HCT116 (cell line): ENCODE results near the gene TBC1D14. TPM values are rescaled to one million over a fixed set of nuclear protein-coding genes. Genes with fewer than 3 reads are reported as not detected.

Experiments
- ATAC-seq: fragments of 200-7000 bp; cut with Tn5 transposase; 2 replicates; pipeline ENCODE4 v1.9.1; 2020; ENCODE audit warnings: mild to moderate bottlenecking, moderate library complexity
- BruUV-seq: library from RNA; stranded (reverse); fragments of 400-500 nt; replicated peaks from 2 replicates; lab custom pipeline; 2021; lab: Mats Ljungman, UMichigan
- CTCF ChIA-PET: fragments of 300-600 bp; sonication (Branson Sonifier 250); formaldehyde crosslinking; loops from one replicate; lab custom pipeline; 2021; ENCODE audit warnings: antibody characterized with exemption; lab: Charles Lee
- POLR2A ChIA-PET: fragments of 300-600, 350-600 bp; sonication (Branson Sonifier 250); formaldehyde crosslinking; loops from one replicate; lab custom pipeline; 2021; ENCODE audit warnings: antibody characterized with exemption; lab: Charles Lee
- RAD21 ChIA-PET, 2 experiments: fragments of 300-600 bp; sonication (Branson Sonifier 250); formaldehyde crosslinking; loops; one replicate each; lab custom pipeline; 2023; ENCODE audit warnings: low total read pairs in 2 of 2; ENCODE audit not compliant: uncharacterized antibody in 2 of 2, unreplicated experiment in 2 of 2, low non-redundant PET in 1 of 2; lab: Charles Lee
- DNase-seq: peaks from one replicate; pipeline ENCODE4 v3.0.0-alpha.2; 2010; ENCODE audit warnings: low read depth, low spot score
- H2AFZ ChIP-seq: fragments of 200-600 bp; shearing (Covaris generic), sonication (generic); 2 replicates; pipeline ENCODE4 v1.6.1; 2017; ENCODE audit warnings: low read depth, mixed run types, mixed read lengths, antibody characterized with exemption, low read length; ENCODE audit not compliant: poor library complexity, severe bottlenecking
- H3K27ac ChIP-seq: 2 replicates; pipeline ENCODE4 v1.5.1; 2012; ENCODE audit warnings: low read depth, low read length
- H3K27me3 ChIP-seq: fragments of 200-600 bp; sonication (generic); 2 replicates; pipeline ENCODE4 v1.6.1; 2016; ENCODE audit warnings: mixed run types, low read length, mixed read lengths; ENCODE audit not compliant: insufficient read depth
- H3K36me3 ChIP-seq, 2 experiments: fragments of 200-500 bp in 1 of 2; fragments of 200-600 bp in 1 of 2; sonication (Bioruptor generic) in 1 of 2; sonication (generic) in 1 of 2; 2 replicates each; pipeline versions ENCODE4 v1.5.1 to v1.6.1; 2014 to 2016; ENCODE audit warnings: low read length in 2 of 2, inconsistent platforms in 1 of 2, mixed read lengths in 1 of 2, mixed run types in 1 of 2; ENCODE audit not compliant: insufficient read depth in 2 of 2, control insufficient read depth in 1 of 2
- H3K4me1 ChIP-seq, 2 experiments: fragments of 200-600 bp in 1 of 2; sonication (generic) in 1 of 2; 2 replicates each; pipeline versions ENCODE4 v1.5.1 to v1.6.1; 2012 to 2017; ENCODE audit warnings: low read length in 2 of 2, inconsistent platforms in 1 of 2, mild to moderate bottlenecking in 1 of 2, mixed read lengths in 1 of 2, mixed run types in 1 of 2, moderate library complexity in 1 of 2; ENCODE audit not compliant: insufficient read depth in 2 of 2, control insufficient read depth in 1 of 2
- H3K4me2 ChIP-seq: fragments of 200-600 bp; sonication (generic); 2 replicates; pipeline ENCODE4 v1.6.1; 2017; ENCODE audit warnings: mixed run types, low read length, mixed read lengths
- H3K4me3 ChIP-seq, 2 experiments: fragments of 200-600 bp in 1 of 2; sonication (generic) in 1 of 2; replicated peaks in 1 of 2; 2 replicates each; pipeline ENCODE4 v1.5.1; 2011 to 2016; ENCODE audit warnings: low read length in 2 of 2, control low read depth in 1 of 2, low read depth in 1 of 2, mild to moderate bottlenecking in 1 of 2, mixed read lengths in 1 of 2, mixed run types in 1 of 2
- H3K79me2 ChIP-seq: fragments of 200-600 bp; sonication (generic); 2 replicates; pipeline ENCODE4 v1.6.1; 2017; ENCODE audit warnings: mild to moderate bottlenecking, mixed run types, low read length, moderate library complexity, mixed read lengths; ENCODE audit not compliant: insufficient read depth
- H3K9ac ChIP-seq: fragments of 200-600 bp; sonication (generic); 2 replicates; pipeline ENCODE4 v1.6.1; 2016; ENCODE audit warnings: low read length, mixed read lengths
- H3K9me2 ChIP-seq: fragments of 200-600 bp; sonication (generic), shearing (Covaris generic); 2 replicates; pipeline ENCODE4 v1.6.1; 2017; ENCODE audit warnings: mixed run types, mild to moderate bottlenecking, moderate library complexity; ENCODE audit not compliant: insufficient read depth
- H3K9me3 ChIP-seq, 2 experiments: fragments of 200-500 bp in 1 of 2; fragments of 200-600 bp in 1 of 2; sonication (Bioruptor generic) in 1 of 2; sonication (generic) in 1 of 2; 2 replicates each; pipeline ENCODE4 v1.6.1; 2014 to 2017; ENCODE audit warnings: low read length in 2 of 2, mixed read lengths in 2 of 2, inconsistent platforms in 1 of 2, low read depth in 1 of 2, mild to moderate bottlenecking in 1 of 2, mixed run types in 1 of 2, moderate library complexity in 1 of 2; ENCODE audit not compliant: control insufficient read depth in 1 of 2, insufficient read depth in 1 of 2
- H4K20me1 ChIP-seq: fragments of 200-600 bp; sonication (generic), shearing (Covaris generic); 2 replicates; pipeline ENCODE4 v1.6.1; 2017; ENCODE audit warnings: mixed run types, mild to moderate bottlenecking, moderate library complexity; ENCODE audit not compliant: insufficient read depth
- CBX3 ChIP-seq: IDR thresholded peaks from 2 replicates; pipeline ENCODE4 v1.6.1; 2012; ENCODE audit warnings: low read depth
- ELF1 ChIP-seq: IDR thresholded peaks from 2 replicates; pipeline ENCODE4 v1.6.1; 2012; ENCODE audit warnings: low read depth, borderline replicate concordance
- EZH2 ChIP-seq: fragments of 200-600 bp; sonication (generic); IDR thresholded peaks from 2 replicates; pipeline ENCODE4 v1.6.1; 2017; ENCODE audit warnings: antibody characterized with exemption, mixed run types
- EZH2phosphoT487 ChIP-seq: fragments of 200-600 bp; IDR thresholded peaks from 2 replicates; pipeline ENCODE4 v1.6.1; 2018; ENCODE audit warnings: antibody characterized with exemption, borderline replicate concordance
- FOSL1 ChIP-seq: IDR thresholded peaks from 2 replicates; pipeline ENCODE4 v1.6.1; 2012; ENCODE audit warnings: low read depth
- JUND ChIP-seq: IDR thresholded peaks from 2 replicates; pipeline ENCODE4 v1.6.1; 2012
- POLR2A ChIP-seq: IDR thresholded peaks from 2 replicates; pipeline ENCODE4 v1.7.0; 2011; ENCODE audit warnings: borderline replicate concordance; ENCODE audit not compliant: insufficient read depth, insufficient read length; ENCODE audit errors: extremely low read depth
- POLR2AphosphoS5 ChIP-seq: IDR thresholded peaks from 2 replicates; pipeline ENCODE4 v1.6.1; 2011; ENCODE audit warnings: mild to moderate bottlenecking, low read depth, low read length, moderate library complexity
- REST ChIP-seq: IDR thresholded peaks from 2 replicates; pipeline ENCODE4 v1.6.1; 2012; ENCODE audit warnings: low read depth
- SP1 ChIP-seq: IDR thresholded peaks from 2 replicates; pipeline ENCODE4 v1.6.1; 2012; ENCODE audit warnings: low read depth
- SRF ChIP-seq: IDR thresholded peaks from 2 replicates; pipeline ENCODE4 v1.6.1; 2012; ENCODE audit warnings: low read depth
- YY1 ChIP-seq: IDR thresholded peaks from 2 replicates; pipeline ENCODE4 v1.6.1; 2011; ENCODE audit warnings: low read length, low read depth, moderate library complexity, mild to moderate bottlenecking; ENCODE audit not compliant: insufficient replicate concordance; ENCODE audit errors: extremely low read depth
- ZFX ChIP-seq: fragments of 450-650 bp; IDR thresholded peaks from 2 replicates; pipeline ENCODE4 v1.6.1; 2017
- ZNF274 ChIP-seq: fragments of 200-500 bp; sonication (Bioruptor generic); IDR thresholded peaks from 2 replicates; pipeline ENCODE4 v1.6.1; 2014; ENCODE audit warnings: mild to moderate bottlenecking, low read depth, low read length, inconsistent platforms
- intact Hi-C: fragments of 100-400 bp; cut with micrococcal nuclease; formaldehyde crosslinking; loops from 2 replicates; pipeline ENCODE4 v1.10.0; 2022
- total RNA-seq: library from RNA; stranded (reverse); gene quantifications from one replicate; pipeline ENCODE4 v1.2.1, GENCODE V29; 2021; ENCODE audit not compliant: unreplicated experiment
- TF ChIP-seq, protein P1 (sequence below), 3 experiments: fragments of 200-600 bp in 1 of 3; sonication (generic) in 1 of 3; IDR thresholded peaks in 2 of 3; conservative IDR thresholded peaks in 1 of 3; 2 replicates each; pipeline ENCODE4 v1.5.1; 2012 to 2017; ENCODE audit warnings: low read depth in 2 of 3, low read length in 2 of 3, antibody characterized with exemption in 1 of 3, borderline replicate concordance in 1 of 3, control low read depth in 1 of 3, mild to moderate bottlenecking in 1 of 3, mixed read lengths in 1 of 3, mixed run types in 1 of 3, moderate library complexity in 1 of 3; ENCODE audit not compliant: insufficient read depth in 1 of 3

The TBC1D14 gene
- total RNA-seq, 1 experiment from 2014 or later: 62.9 TPM

GRCh38 chr4:6933691-6934430 is 24.2 kb downstream of the TBC1D14 start:
- BruUV-seq: no TSS peak
- POLR2A ChIA-PET: no interaction called here
- ATAC-seq: no peak
- Histone ChIP-seq H3K27ac (no peak overlapping the region), H4K20me1 (no peaks in the 10 kb centered on the region), H3K4me3 (no peak overlapping the region), H2AFZ (no peak overlapping the region), H3K27me3 (no peaks in the 10 kb centered on the region), H3K4me2 (no peak overlapping the region), H3K9ac (no peak overlapping the region), H3K36me3 (no peaks in the 10 kb centered on the region; a peak in 1 of 4 replicates), H3K9me2 (no peaks in the 10 kb centered on the region), H3K4me1 (no peaks in the 10 kb centered on the region), H3K79me2 (peaks cover 12% of the 10 kb centered on the region; the same call in 1 of the 2 replicates), H3K9me3 (no peaks in the 10 kb centered on the region)
- DNase-seq: no peak
- TF ChIP-seq CBX3 (no peak), POLR2A (no peak), YY1 (no peak), POLR2AphosphoS5 (no peak)
- CTCF ChIA-PET: no interaction called here
- intact Hi-C loops: no loop called here
- RAD21 ChIA-PET: no interaction called here

DNA sequence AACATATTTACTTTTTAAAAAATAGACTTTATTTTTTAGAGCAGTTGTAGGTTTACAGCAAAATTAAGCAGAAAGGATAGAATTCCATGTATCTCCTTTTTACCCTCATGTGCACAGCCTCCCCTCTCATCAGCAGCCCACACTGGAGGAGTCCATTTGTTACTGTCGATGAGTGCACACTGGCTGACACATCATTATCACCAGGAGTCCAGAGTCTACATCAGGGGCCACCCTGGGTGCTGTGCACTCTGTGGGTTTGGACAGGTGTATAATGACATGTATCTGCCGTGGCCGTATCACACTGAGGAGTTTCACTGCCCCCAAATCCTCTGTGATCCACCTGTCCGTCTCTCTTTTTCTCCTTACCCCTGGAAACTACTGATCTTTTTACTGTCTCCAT is 26.3 kb downstream of the TBC1D14 start:
- CTCF ChIA-PET: no interaction called here
- H3K79me2 ChIP-seq: peaks cover 17% of the 10 kb centered on the region; the same call in 1 of the 2 replicates
- no peak overlapping the region for H3K4me3 ChIP-seq
- H3K4me2 ChIP-seq: no peak overlapping the region
- no peaks in the 10 kb centered on the region; a peak in 1 of 4 replicates for H3K36me3 ChIP-seq
- ATAC-seq: no peak
- H3K27me3 ChIP-seq: no peaks in the 10 kb centered on the region
- no peak overlapping the region for H2AFZ ChIP-seq
- no peaks in the 10 kb centered on the region for H4K20me1 ChIP-seq
- no peaks in the 10 kb centered on the region for H3K9me2 ChIP-seq
- peaks cover 9 to 10% of the 10 kb centered on the region in 2 experiments; a peak in 2 of 4 replicates for H3K4me1 ChIP-seq
- no peak overlapping the region for H3K9ac ChIP-seq
- POLR2A ChIA-PET: no interaction called here
- intact Hi-C loops: no loop called here
- H3K27ac ChIP-seq: no peak overlapping the region
- no peaks in the 10 kb centered on the region for H3K9me3 ChIP-seq
- DNase-seq: no peak
- RAD21 ChIA-PET: no interaction called here
- BruUV-seq: no TSS peak
- TF ChIP-seq POLR2AphosphoS5 (no peak), POLR2A (no peak), REST (no peak), EZH2 (no peak), SRF (no peak), SP1 (no peak), EZH2phosphoT487 (no peak), ZNF274 (no peak), CBX3 (no peak), FOSL1 (no peak), JUND (no peak), ELF1 (no peak), ZFX (no peak)
- TF ChIP-seq, protein P1, sequence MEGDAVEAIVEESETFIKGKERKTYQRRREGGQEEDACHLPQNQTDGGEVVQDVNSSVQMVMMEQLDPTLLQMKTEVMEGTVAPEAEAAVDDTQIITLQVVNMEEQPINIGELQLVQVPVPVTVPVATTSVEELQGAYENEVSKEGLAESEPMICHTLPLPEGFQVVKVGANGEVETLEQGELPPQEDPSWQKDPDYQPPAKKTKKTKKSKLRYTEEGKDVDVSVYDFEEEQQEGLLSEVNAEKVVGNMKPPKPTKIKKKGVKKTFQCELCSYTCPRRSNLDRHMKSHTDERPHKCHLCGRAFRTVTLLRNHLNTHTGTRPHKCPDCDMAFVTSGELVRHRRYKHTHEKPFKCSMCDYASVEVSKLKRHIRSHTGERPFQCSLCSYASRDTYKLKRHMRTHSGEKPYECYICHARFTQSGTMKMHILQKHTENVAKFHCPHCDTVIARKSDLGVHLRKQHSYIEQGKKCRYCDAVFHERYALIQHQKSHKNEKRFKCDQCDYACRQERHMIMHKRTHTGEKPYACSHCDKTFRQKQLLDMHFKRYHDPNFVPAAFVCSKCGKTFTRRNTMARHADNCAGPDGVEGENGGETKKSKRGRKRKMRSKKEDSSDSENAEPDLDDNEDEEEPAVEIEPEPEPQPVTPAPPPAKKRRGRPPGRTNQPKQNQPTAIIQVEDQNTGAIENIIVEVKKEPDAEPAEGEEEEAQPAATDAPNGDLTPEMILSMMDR (IDR thresholded peaks at IDR 0.05 in 2 of 3, conservative IDR thresholded peaks at IDR 0.05 in 1 of 3; ENCODE audit: borderline replicate concordance in 1 of 3, insufficient read depth in 1 of 3, low read depth in 2 of 3, low read length in 2 of 3): no peak
